GM21723 (cell line): ENCODE measurements around the gene LRMDA.

ENCODE experiments used
- ATAC-seq: cut with Tn5 transposase; IDR thresholded peaks from one replicate; pipeline ENCODE4 v1.9.1; 2021; ENCODE audit warnings: mild to moderate bottlenecking, moderate library complexity; ENCODE audit not compliant: unreplicated experiment

The LRMDA gene

GRCh38 chr10:75884808-75885207 lies 453.4 kb downstream of the LRMDA start:
- no peak for ATAC-seq

GRCh38 chr10:75887369-75887768 lies 455.9 kb downstream of the LRMDA start:
- no peak for ATAC-seq

- ATAC-seq: no peak
Measured at GRCh38 chr10:75887992-75888680, 456.7 kb downstream of the LRMDA start.

GRCh38 chr10:75889051-75889450 lies 457.6 kb downstream of the LRMDA start:
- ATAC-seq: no peak

GRCh38 chr10:75894761-75895160 lies 463.3 kb downstream of the LRMDA start:
- ATAC-seq: no peak

- no peak for ATAC-seq
Measured at GRCh38 chr10:75895259-75895658, 463.8 kb downstream of the LRMDA start.

- no peak for ATAC-seq
Measured at GRCh38 chr10:75899816-75900390, 468.5 kb downstream of the LRMDA start.

- no peak for ATAC-seq
Measured at GRCh38 chr10:75902816-75903215, 471.4 kb downstream of the LRMDA start.

- no peak for ATAC-seq
Measured at GRCh38 chr10:75904499-75905283, 473.3 kb downstream of the LRMDA start.

GRCh38 chr10:75905490-75905889 lies 474.1 kb downstream of the LRMDA start:
- ATAC-seq: no peak

GRCh38 chr10:75910032-75910431 lies 478.6 kb downstream of the LRMDA start:
- ATAC-seq: no peak

- no peak for ATAC-seq
Measured at GRCh38 chr10:75911426-75911825, 480.0 kb downstream of the LRMDA start.

GRCh38 chr10:75916906-75917305 lies 485.5 kb downstream of the LRMDA start:
- ATAC-seq: no peak

- no peak for ATAC-seq
Measured at GRCh38 chr10:75919913-75920312, 488.5 kb downstream of the LRMDA start.

GRCh38 chr10:75922435-75922834 lies 491.0 kb downstream of the LRMDA start:
- ATAC-seq: no peak

- ATAC-seq: no peak
Measured at GRCh38 chr10:75924309-75924902, 493.0 kb downstream of the LRMDA start.

- ATAC-seq: no peak
Measured at GRCh38 chr10:75925999-75926398, 494.6 kb downstream of the LRMDA start.

- ATAC-seq: no peak
Measured at GRCh38 chr10:75926763-75927162, 495.3 kb downstream of the LRMDA start.

GRCh38 chr10:75928231-75928630 lies 496.8 kb downstream of the LRMDA start:
- ATAC-seq: no peak

GRCh38 chr10:75929630-75930161 lies 498.3 kb downstream of the LRMDA start:
- no peak for ATAC-seq

- no peak for ATAC-seq
Measured at GRCh38 chr10:75932921-75933320, 501.5 kb downstream of the LRMDA start.
